PC-9 (cell line): Measurements from ENCODE around the gene VANGL1.

Experiments
- CTCF ChIP-seq: fragments of 200-600 bp; sonication (generic); conservative IDR thresholded peaks from 2 replicates; pipeline ENCODE4 v1.6.1; 2017; ENCODE audit warnings: mixed run types, antibody characterized with exemption, mild to moderate bottlenecking, moderate library complexity
- EZH2 ChIP-seq: fragments of 200-600 bp; sonication (generic); IDR thresholded peaks from 2 replicates; pipeline ENCODE4 v1.8.0; 2017; ENCODE audit warnings: antibody characterized with exemption, low read depth

- TF ChIP-seq CTCF (no peak), EZH2 (no peak)
Measured at GRCh38 chr1:115650961-115651360, 9.2 kb downstream of the VANGL1 start.
